Osteocyte (in vitro differentiated cells): ENCODE data around the gene FOXA1. TPM values are rescaled to one million over a fixed set of nuclear protein-coding genes. Genes with fewer than 3 reads are reported as not detected.
A peak's percentile ranks its signal among the peaks of the same experiment; 100 is the strongest.

Experiments
- DNase-seq: peaks from one replicate; pipeline ENCODE4 v3.0.0; 2021; ENCODE audit warnings: mixed read lengths; ENCODE audit not compliant: unreplicated experiment; ENCODE audit errors: extremely low spot score
- H3K27ac Mint-ChIP-seq: one replicate; pipeline ENCODE4 v1.8.0; 2021; ENCODE audit warnings: mild to moderate bottlenecking, mixed read lengths; ENCODE audit not compliant: unreplicated experiment
- H3K27me3 Mint-ChIP-seq: one replicate; pipeline ENCODE4 v1.8.0; 2021; ENCODE audit warnings: mixed read lengths; ENCODE audit not compliant: unreplicated experiment
- H3K36me3 Mint-ChIP-seq: one replicate; pipeline ENCODE4 v1.8.0; 2021; ENCODE audit warnings: mixed read lengths; ENCODE audit not compliant: unreplicated experiment
- H3K4me1 Mint-ChIP-seq: one replicate; pipeline ENCODE4 v1.8.0; 2021; ENCODE audit warnings: mixed read lengths; ENCODE audit not compliant: unreplicated experiment
- H3K4me3 Mint-ChIP-seq: one replicate; pipeline ENCODE4 v1.8.0; 2021; ENCODE audit warnings: mild to moderate bottlenecking, moderate library complexity, mixed read lengths; ENCODE audit not compliant: unreplicated experiment
- H3K9me3 Mint-ChIP-seq: one replicate; pipeline ENCODE4 v1.8.0; 2021; ENCODE audit warnings: mixed read lengths; ENCODE audit not compliant: unreplicated experiment
- total RNA-seq: library from RNA; stranded (reverse); gene quantifications from 2 replicates; pipeline ENCODE4 v1.2.1, GENCODE V29; 2021
- TF ChIP-seq, protein P1 (sequence below): fragments of 200-600 bp; sonication (generic); IDR thresholded peaks from 2 replicates; pipeline ENCODE4 v1.5.0; 2021; ENCODE audit warnings: antibody characterized with exemption, mild to moderate bottlenecking, moderate library complexity

FOXA1 gene
- total RNA-seq, 1 donor from 2014 or later, result not detected

GRCh38 chr14:37601865-37602264 lies 6.8 kb upstream of the FOXA1 start:
- no peak overlapping the region for H3K4me3 Mint-ChIP-seq
- peaks cover 28% of the 10 kb centered on the region for H3K4me1 Mint-ChIP-seq
- DNase-seq, result no peak
- H3K27me3 Mint-ChIP-seq, result peaks cover 97% of the 10 kb centered on the region
- no peak overlapping the region for H3K27ac Mint-ChIP-seq
- no peaks in the 10 kb centered on the region for H3K9me3 Mint-ChIP-seq
- TF ChIP-seq, protein P1, sequence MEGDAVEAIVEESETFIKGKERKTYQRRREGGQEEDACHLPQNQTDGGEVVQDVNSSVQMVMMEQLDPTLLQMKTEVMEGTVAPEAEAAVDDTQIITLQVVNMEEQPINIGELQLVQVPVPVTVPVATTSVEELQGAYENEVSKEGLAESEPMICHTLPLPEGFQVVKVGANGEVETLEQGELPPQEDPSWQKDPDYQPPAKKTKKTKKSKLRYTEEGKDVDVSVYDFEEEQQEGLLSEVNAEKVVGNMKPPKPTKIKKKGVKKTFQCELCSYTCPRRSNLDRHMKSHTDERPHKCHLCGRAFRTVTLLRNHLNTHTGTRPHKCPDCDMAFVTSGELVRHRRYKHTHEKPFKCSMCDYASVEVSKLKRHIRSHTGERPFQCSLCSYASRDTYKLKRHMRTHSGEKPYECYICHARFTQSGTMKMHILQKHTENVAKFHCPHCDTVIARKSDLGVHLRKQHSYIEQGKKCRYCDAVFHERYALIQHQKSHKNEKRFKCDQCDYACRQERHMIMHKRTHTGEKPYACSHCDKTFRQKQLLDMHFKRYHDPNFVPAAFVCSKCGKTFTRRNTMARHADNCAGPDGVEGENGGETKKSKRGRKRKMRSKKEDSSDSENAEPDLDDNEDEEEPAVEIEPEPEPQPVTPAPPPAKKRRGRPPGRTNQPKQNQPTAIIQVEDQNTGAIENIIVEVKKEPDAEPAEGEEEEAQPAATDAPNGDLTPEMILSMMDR, result no peak
- no peaks in the 10 kb centered on the region for H3K36me3 Mint-ChIP-seq

GRCh38 chr14:37600880-37601741 lies 6.1 kb upstream of the FOXA1 start:
- Mint-ChIP-seq H3K4me1 (peaks cover 33% of the 10 kb centered on the region), H3K36me3 (no peaks in the 10 kb centered on the region), H3K27me3 (peaks cover 97% of the 10 kb centered on the region), H3K9me3 (no peaks in the 10 kb centered on the region), H3K4me3 (no peak overlapping the region), H3K27ac (no peak overlapping the region)
- DNase-seq, result no peak
- TF ChIP-seq, protein P1, result no peak

GRCh38 chr14:37599507-37600368 lies 4.7 kb upstream of the FOXA1 start:
- Mint-ChIP-seq H3K4me3 (peak overlapping the region; percentile 72), H3K27ac (no peak overlapping the region), H3K27me3 (peaks cover 91% of the 10 kb centered on the region), H3K4me1 (peaks cover 41% of the 10 kb centered on the region), H3K9me3 (no peaks in the 10 kb centered on the region), H3K36me3 (no peaks in the 10 kb centered on the region)
- DNase-seq, result no peak
- TF ChIP-seq, protein P1, result no peak

DNA sequence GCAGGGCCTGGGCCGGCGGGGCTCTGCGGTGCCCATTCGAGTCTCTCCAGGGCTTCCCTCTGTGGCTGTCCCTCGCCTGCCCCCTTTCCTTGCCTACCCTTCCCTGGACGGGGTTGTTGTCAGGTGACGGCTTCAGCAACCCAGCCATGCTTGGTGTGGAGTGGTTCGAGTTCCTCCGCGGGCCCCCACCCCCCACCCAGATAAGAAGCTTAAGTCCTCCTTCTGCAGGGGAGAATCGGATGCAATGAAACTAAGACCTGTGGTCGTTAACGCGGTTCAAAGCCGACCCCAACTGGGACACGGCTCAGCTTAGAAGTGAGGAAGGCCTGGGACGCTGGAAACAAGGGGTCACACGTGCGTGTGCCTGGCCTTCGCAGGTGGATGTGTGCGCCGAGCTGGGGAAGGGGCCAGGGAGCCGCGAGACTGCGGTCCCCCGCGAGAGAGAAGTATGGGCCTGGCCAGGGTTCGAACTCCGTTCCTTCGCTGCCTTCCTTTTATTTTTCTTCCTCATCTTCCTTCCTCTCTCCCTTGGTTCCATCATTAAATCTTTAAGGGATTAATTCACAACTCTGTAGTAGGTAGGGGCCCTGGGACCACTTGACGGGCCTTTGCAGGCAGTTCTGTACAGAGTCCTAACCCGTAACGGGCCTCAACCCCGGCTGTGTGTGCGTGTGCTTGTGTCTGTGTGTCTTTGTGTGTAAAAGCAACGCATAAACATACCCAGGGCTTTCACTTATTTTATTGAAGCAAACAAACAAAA lies 3.9 kb upstream of the FOXA1 start:
- no peak for DNase-seq
- peak overlapping the region; percentile 72 for H3K4me3 Mint-ChIP-seq
- no peak overlapping the region for H3K27ac Mint-ChIP-seq
- peaks cover 45% of the 10 kb centered on the region for H3K4me1 Mint-ChIP-seq
- TF ChIP-seq, protein P1, result no peak
- H3K27me3 Mint-ChIP-seq, result peaks cover 87% of the 10 kb centered on the region
- no peaks in the 10 kb centered on the region for H3K9me3 Mint-ChIP-seq
- no peaks in the 10 kb centered on the region for H3K36me3 Mint-ChIP-seq
